Measurements from ENCODE around the gene RERE.
"Not testable (repeated sequence)": the region's sequence is repeated elsewhere in the genome, so short reads cannot be mapped to it uniquely, and the experiment has no call there.

Gene RERE

DNA sequence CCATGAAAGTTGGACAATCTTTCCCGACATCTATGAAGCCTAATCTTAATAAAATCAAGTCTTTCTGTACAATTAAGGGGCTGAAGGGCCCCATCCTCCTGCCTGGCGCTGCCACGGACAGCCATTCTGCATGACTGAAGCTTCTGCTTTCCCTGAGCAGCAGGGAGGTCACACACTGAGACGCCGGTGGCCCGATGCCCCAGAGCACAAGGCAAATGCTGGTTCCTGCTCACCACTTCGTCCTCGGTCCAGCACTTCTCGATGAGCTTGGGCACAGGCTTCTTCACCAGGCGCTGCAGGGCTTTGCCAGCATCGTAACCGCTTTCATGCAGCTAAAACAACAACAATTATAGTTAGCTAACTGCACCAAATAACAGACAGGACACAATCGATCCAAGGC lies 351.7 kb downstream of the RERE start:
- no peak for DNase-seq

GRCh38 chr1:8465013-8465412 lies 352.4 kb downstream of the RERE start:
- DNase-seq, result no peak

GRCh38 chr1:8464377-8464776 lies 353.1 kb downstream of the RERE start:
- DNase-seq, result no peak

DNA sequence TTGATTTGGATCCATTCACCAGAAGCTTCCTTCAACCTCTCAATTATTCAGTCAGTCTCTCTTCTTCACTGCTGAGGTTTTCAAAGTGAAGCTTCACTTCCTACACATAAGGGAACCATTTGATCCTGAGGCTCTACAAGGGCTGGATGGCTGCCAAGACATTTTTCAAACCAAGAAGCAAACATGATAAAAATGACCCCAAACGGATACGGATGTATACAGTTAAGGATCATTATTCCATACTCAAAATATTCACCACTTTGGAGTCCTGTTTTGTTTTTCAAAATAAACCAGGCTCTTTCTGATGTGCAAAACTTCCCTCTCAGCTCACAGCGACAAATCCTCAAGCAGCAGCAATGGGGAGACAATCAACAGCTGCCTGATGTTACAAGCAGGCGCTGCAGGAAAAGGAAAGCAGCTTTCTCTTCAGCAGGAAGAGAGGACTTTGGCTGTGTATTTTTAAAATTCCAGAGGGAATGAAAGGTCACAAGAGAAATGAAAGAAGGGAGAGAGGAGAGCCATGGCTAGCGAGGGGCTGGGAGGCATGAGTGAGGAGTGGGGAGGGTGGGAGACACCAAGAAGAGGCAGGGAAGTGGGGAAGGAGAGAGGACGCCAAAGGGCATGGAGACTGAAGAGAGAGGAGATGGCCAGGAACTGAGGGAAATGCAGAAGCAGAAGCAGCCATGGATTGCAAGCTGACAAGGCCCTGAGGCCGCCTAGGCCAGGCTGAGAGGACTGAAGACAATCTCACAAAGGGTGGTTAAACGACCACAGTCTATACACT lies 354.1 kb downstream of the RERE start:
- peak; percentile 21 to 37 for DNase-seq

DNA sequence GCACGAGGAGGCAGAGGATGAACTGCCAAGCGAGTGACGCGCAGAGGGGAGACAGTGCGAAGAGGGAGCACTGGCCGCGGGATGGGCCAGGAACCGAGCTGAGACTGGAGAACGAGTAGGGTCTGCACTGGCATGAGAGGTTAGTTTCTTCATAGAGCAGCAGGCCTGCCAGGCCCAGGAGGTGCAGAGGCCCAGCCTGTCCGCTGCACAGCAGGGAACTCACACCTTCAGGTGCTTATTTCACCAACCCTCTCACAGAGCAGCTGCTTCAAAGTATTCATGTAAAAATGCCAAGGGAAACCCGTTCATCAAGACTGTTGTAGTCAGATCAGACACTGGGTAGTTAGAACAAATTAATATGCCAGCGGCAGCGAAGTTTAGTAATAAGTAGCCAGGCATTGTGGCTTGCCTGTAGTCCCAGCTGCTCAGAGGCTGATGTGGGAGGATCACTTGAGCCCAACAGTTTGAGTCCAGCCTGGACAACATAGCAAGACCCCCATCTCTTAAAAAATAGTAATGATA lies 355.0 kb downstream of the RERE start:
- no peak for DNase-seq

DNA sequence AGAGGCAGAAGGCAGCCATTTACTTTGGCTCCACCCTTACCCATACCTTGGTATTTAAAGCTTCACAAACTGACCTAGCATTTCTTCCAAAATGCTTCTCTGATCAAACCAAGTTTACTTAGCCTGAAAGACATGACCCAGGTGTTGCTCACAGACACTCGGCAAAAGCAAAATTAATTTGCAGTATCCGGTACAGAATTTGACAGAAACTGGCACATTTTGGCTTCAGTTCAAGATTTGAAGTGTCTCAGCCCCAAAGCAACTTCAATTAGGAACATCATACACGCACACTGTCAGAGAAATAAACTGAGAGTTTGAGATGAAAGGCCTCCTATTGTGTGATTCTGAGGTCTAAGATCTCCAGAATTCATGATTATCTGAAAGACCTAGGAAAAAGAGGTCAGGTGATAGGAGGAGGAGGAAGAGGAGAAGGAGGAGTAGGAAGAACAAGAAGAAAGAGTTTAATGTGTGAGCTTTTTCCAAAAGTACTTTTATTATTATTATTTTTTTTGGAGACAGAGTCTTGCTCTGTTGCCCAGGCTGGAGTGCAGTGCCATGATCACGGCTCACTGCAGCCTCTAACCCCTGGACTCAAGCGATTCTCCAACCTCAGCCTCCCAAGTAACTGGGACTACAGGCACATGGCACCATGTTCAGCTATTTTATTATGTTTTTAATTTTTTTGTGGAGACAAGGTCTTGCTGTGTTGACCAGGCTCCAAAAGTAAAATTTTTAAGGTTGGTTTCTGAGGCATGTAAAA lies 355.9 kb downstream of the RERE start:
- no peak for DNase-seq

- no peak for DNase-seq
Observed at GRCh38 chr1:8460784-8461183, 356.7 kb downstream of the RERE start.

GRCh38 chr1:8460132-8460544 lies 357.3 kb downstream of the RERE start:
- DNase-seq, result no peak

- no peak for DNase-seq
Observed at GRCh38 chr1:8458607-8459006, 358.8 kb downstream of the RERE start.

DNA sequence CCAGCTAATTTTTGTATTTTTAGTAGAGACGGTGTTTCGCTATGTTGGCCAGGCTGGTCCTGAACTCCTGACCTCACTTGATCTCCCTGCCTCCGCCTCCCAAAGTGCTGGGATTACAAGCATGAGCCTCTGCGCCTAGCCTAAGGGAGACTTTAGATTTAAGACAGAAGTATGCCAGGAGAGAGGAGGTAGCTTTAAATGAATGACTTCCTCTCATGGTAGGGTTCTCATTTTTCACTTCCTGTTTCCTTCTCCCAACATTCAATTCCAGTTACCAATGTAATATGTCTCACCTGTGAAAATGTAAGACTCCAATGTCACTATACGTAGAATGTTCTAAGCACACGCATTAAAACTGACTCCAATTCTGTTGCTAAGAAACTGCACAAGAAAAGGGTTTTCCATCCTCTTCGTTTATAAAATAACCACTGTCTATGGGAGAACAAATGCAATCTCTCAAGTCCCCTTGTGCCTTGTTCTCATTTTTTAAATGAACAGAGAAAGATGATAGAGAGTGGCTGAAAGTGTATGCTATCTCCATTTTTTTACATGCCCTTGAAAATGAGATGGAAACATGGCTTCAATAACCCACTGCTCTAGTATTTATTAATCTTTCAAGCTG lies 359.6 kb downstream of the RERE start:
- DNase-seq, result peak; percentile 18 to 30

DNA sequence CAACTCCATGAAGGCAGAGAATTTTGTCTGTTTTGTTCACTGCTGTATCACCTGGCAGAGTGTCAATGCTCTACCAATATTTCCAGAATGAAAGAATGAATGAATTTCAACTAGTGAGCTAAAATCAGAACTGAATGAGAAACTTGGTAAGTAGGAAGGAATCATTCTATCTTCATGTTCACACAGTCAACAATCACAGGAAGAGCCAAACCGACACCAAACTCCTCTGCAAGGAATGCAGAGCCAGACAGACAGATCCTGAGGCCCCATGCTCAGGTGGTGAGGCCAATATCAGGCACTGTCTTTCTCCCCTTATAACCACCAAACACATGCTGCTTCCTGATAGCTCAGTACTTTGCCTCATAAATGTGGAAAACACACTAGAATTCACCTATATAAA lies 360.4 kb downstream of the RERE start:
- no peak for DNase-seq

DNA sequence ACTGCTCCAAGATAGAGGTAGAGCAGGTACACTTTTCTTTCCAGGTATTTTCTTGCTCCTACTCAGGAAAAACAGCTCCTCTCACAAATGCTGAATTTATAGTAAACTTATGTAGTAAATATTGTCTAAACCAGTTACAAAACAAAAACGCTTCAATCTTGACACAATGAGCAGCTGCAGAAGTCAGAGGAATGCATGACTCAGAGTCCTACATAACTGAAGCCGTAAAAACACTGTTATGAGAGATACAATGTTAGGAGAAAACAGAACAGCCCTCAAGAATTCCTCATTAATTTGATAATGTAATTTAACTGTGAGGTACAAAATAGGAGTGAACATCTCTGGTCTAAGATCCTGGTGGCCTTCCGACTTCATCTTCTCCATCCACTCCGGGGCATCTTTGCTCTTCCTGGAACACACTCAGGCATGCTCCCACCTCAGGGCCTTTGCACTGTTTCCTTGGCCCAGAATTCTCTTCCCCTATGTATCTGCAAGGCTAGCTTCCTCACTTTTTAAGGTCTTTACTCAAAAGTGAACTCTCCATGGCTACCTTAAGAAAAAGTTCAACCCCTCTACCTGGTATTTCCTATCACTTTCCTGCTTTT lies 361.0 kb downstream of the RERE start:
- DNase-seq, result no peak

DNA sequence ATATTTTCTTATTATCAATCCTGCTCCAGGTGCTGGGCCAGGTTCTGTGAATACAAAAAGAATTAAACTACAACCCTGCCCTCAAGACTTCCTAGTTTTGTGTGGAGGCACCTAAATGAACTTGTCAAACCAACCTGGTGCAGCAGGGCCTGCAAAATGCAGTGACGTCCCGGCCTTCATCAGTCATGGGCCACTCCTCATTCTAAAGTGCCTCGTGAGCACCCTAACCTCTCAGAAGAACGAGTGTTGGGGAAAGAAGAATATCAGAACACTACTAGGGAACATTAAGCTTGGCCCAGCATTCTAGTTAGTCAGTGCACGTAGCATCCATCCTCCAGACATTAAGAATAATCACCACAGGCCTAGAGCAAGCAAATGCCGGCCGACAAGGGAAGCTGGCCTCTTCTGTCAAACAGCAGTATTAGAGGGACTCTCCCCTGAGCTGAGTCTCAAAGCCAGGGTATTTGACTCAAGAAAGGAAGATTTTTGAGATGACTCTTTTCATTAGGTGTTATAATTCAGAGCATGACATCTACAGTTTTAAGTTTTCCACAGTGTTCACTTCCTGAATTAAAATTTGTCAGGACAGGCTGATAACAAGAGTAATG lies 361.6 kb downstream of the RERE start:
- DNase-seq, result no peak

GRCh38 chr1:8450312-8450711 lies 367.1 kb downstream of the RERE start:
- no peak for DNase-seq

DNA sequence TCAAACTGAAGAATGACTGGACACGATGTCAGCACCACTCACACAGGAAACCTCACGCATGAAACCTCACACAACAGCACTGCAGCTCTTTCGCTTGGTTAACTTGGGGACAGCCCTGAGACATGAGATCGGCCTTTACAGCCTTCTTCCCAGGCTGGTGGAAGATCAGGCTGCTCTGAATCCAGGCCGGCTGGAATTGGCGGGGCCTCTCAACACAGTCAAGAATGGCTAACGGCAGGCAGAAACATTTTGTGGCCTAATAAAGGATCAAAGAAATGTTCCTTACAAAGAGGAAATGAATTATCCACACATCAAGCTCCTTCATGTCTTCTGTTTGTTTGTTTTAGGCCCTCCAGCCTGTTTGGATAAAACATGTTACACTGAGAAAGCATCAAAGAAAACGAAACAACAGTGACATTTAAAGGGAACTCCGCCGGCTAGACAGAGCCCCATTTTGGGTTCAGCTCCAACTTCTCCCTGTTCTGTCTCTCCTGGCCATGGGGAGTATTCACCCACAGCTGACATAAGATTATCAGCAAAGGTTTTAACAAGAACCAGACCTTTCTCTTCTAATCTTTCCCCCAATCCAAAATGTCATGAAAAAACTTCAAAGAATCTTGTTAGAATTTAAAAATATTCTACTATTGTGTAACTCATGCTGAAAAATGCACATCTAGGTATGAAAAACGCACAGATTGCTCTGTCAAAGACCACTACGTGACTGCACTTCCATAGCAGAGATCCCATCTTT lies 368.4 kb downstream of the RERE start:
- DNase-seq, result no peak

DNA sequence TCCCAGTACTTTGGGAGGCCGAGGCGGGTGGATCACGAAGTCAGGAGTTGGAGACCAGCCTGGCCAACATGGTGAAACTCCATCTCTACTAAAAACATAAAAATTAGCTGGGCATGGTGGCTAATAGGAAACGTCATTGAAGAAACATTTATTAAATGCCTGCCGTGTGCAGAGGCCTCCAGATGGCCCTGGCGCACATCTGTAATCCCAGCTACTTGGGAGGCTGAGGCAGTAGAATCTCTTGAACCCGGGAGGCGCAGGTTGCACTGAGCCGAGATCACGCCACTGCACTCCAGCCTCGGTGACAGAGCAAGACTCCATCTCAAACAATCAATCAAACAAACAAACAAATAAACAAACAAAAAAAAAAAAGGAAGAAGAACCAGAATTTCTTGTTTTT lies 368.9 kb downstream of the RERE start:
- not testable (repeated sequence) for DNase-seq

- no peak for DNase-seq
Observed at GRCh38 chr1:8447616-8448150, 369.8 kb downstream of the RERE start.

DNA sequence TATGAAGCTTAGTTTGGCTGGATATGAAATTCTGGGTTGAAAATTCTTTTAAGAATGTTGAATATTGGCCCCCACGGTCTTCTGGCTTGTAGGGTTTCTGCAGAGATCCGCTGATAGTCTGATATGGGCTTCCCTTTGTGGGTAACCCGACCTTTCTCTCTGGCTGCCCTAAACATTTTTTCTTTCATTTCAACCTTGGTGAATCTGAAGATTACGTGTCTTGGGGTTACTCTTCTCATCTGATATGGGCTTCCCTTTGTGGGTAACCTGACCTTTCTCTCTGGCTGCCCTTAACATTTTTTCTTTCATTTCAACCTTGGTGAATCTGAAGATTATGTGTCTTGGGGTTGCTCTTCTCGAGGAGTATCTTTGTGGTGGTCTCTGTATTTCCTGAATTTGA lies 371.3 kb downstream of the RERE start:
- not testable (repeated sequence) for DNase-seq

GRCh38 chr1:8443558-8444194 lies 373.8 kb downstream of the RERE start:
- peak in 1 of 2 donors; percentile 27 for DNase-seq

GRCh38 chr1:8441426-8441825 lies 376.0 kb downstream of the RERE start:
- DNase-seq, result no peak

All from inflammatory macrophage (primary cell).